ENCODE data around the gene CD74.
A peak's percentile ranks its signal among the peaks of the same experiment; 100 is the strongest.

Gene CD74

GRCh38 chr5:150358261-150359095, 54.2 kb downstream of the CD74 start:
- no peak for DNase-seq (ENCODE audit: low spot score)

GRCh38 chr5:150357326-150358260, 55.1 kb downstream of the CD74 start, which contains the start of gene TCOF1:
TSS of gene TCOF1 (plus strand) at chr5:150357697. CDS start at chr5:150357747, 50 bp downstream.
- DNase-seq (ENCODE audit: low spot score) = peak; percentile 98

GRCh38 chr5:150356575-150357294, 56.0 kb downstream of the CD74 start:
- DNase-seq (ENCODE audit: low spot score) = no peak

GRCh38 chr5:150355791-150356190, 56.9 kb downstream of the CD74 start:
- no peak for DNase-seq (ENCODE audit: low spot score)

GRCh38 chr5:150353032-150353675, 59.6 kb downstream of the CD74 start:
- no peak for DNase-seq (ENCODE audit: low spot score)

- no peak for DNase-seq (ENCODE audit: low spot score)
Measured at GRCh38 chr5:150352244-150353031, 60.3 kb downstream of the CD74 start.

Measured in AG08395 (cell line).